ENCODE measurements around the gene SEC22A. TPM values are rescaled to one million over a fixed set of nuclear protein-coding genes. Genes with fewer than 3 reads are reported as not detected.

The SEC22A gene
- polyA plus RNA-seq, 3 donors = 24.9 to 27.0 (median 26.2) TPM

DNA sequence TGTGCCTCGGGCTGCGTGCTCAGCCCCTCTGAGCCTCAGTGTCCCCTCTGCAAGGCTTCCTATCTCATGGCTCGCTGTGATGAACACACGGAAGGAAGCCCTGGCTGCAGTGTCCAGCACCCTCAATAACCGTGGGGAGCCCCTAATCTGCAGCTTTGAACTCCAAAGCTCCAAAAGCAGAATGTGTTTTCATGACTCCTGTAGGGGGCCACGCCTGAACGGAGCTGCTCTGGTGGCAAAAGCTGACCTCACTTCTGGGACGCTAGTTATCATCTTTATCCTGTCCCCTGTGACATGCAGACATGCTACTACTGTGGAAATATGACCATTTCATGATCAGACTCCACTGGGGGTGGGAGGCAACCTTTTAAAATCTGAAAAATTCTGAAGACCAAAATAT, 98.8 kb downstream of the SEC22A start:
- DNase-seq (ENCODE audit: low read depth in 3 of 3, low spot score in 2 of 3) = no peak

DNA sequence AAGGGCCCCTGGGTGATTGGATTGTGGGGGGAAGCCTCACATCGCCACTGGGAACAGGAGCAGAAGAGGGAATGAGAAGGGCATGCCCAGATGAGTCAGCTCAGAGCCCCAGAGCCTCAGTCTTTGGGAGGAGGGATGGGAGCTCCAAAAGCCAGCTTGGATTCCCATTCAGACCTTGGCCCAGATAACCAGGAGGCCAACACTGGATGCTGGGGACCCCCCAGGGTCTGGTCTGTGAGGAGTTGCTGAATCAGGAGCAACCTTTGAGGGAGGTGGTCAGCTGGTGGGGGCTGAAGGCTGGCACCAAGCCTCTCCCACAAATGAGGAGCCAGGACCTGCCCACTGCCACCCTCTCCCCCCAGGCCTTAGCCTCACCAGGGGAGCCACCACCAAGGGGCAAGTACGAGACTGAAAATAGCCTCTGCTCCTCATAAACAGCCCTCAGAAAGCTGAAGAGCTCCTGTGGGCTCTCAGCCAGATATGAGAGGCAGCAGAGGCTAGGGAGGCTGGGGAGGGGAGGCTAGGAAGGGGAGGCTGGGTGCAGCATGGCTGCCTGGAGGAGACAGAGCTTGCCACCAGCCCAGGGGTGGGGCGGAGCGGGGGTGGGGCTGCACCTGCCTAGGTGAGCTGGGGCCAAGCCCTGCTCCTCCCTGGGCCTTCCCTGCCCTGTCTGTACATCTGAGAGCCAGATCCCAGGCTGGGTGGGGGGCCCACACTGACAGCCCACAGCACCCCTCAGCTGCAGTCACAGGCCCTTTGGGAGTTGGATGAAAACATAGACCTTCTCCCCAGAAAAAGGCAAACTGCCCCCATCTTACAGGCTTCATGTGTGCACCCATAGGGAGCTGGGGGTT, 99.8 kb downstream of the SEC22A start:
- no peak for DNase-seq (ENCODE audit: low read depth in 3 of 3, low spot score in 2 of 3)

- DNase-seq (ENCODE audit: low read depth in 3 of 3, low spot score in 2 of 3) = no peak
Observed at GRCh38 chr3:123302961-123303360, 101.2 kb downstream of the SEC22A start.

GRCh38 chr3:123303976-123304560, 102.3 kb downstream of the SEC22A start:
- no peak for DNase-seq (ENCODE audit: low read depth in 3 of 3, low spot score in 2 of 3)

DNA sequence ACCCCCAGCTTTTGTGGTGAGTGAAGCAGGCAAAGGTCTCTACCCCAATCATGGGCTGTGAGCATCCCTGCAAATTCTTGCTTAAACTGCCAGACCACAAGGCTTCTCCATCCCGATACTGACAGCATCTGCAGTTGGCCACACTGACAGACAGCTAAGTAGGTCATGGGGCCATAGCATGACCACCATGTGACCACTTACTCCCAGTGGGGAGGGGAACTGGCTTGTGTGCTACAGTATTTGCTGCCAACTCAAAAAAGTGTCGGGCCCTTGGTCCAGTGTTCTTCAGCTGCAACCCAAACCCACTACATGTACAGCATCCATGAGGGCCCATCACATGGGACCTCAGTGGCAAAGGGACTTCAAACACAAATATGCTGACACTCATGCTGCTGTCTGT, 103.4 kb downstream of the SEC22A start:
- DNase-seq (ENCODE audit: low read depth in 3 of 3, low spot score in 2 of 3) = no peak

GRCh38 chr3:123307064-123307463, 105.3 kb downstream of the SEC22A start:
- DNase-seq (ENCODE audit: low read depth in 3 of 3, low spot score in 2 of 3) = no peak

GRCh38 chr3:123310186-123310585, 108.4 kb downstream of the SEC22A start:
- no peak for DNase-seq (ENCODE audit: low read depth in 3 of 3, low spot score in 2 of 3)

DNA sequence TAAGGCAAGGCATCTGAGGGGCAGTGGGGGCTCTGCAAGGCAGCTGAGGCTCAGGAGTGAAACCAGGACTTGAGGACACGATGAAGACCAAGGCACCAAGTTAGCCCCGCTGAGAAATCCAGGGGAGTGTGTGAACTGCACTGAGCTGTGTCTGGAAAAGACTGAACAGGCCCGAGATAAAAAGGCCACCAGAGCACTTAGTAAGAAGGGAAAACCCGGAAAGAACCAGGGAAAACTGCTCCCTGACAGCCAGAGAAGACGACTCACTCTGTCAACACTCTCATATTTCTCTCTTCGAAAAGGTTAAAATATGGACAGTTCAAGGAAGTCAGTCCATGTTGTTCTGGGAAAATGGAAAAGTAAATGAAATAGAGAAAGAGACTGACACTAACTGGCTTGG, 109.0 kb downstream of the SEC22A start:
- DNase-seq (ENCODE audit: low read depth in 3 of 3, low spot score in 2 of 3) = no peak

DNA sequence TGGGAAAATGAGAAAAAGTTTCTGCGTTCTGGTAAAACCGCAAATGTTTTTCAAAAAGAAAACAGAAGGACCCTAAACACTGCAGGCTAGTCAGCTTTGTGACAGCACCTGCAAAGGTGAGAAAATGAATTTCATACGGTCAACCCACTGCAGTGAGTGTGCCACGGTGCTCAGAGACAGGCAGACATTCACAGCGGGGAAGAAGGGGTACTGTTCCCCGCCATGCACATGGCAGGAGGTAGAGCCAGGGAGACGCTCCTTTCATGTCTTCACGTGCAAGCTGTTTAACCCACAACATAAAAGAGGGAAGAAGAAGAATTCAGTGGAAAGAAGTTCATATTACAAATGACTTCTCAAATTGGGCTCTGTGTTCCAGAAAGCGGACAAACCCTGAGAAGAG, 109.5 kb downstream of the SEC22A start:
- no peak for DNase-seq (ENCODE audit: low read depth in 3 of 3, low spot score in 2 of 3)

DNA sequence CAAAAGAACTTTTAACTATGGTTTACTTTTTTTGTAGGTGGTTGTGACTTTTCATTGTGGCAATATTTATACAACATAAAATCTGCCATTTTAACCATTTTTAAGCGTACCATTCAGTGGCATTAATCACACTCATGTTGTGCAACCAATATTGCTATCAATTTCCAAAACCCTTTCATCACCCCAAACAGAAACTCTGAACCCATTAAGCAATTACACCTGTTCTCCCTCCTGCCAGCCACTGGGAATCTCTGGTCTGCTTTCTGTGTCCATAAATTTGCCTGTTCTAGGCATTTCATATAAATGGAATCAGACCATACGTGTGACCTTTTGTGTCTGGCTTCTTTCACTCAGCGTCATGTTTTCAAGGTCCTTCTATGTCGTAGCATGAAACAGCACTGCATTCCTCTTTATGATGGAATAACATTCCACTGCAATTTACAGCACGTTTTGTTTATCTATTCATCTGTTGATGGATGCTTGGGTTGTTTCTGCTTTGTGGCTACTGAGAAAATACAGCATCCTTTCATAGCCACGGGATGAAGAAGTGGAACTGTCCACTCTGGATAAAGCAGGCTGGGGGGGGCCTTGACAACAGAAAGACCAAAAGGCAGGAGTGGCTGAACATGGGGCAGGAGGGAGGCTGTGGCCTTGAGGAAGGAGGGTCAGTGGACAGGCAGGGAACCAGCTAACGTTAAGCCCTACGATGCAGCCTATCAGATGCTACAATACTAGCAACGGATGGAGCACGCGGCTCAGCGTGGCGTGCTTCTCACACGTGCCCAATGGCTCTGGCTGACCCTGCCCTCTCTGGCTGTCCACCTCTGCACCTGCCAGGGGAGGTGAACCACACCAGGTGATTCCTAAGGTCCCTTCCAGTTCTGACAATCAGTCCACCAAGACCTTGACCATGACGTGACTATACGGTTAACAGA, 110.9 kb downstream of the SEC22A start:
- no peak for DNase-seq (ENCODE audit: low read depth in 3 of 3, low spot score in 2 of 3)

GRCh38 chr3:123313889-123314288, 112.1 kb downstream of the SEC22A start:
- no peak for DNase-seq (ENCODE audit: low read depth in 3 of 3, low spot score in 2 of 3)

GRCh38 chr3:123314359-123315270, 112.9 kb downstream of the SEC22A start:
- DNase-seq (ENCODE audit: low read depth in 3 of 3, low spot score in 2 of 3) = no peak

GRCh38 chr3:123315271-123315595, 113.5 kb downstream of the SEC22A start:
- no peak for DNase-seq (ENCODE audit: low read depth in 3 of 3, low spot score in 2 of 3)

DNA sequence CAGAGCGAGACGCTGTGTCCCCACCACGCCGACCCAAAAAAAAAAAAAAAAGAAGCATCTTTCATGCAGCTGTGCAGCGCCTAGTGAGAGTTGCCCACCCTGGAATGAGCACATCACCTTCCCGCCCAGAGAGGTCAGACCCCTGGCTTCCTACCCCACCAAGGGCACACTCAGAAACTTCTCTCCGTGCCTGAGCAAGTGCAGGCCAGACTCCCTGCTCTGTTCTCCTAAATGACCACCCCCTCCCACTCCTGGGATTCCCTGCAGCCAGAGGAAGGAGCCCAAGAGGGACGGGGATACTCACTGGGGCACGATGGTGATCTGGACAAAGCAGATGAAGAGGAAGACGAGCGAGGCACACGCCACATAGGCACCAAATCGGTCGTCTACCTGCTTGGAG, 116.0 kb downstream of the SEC22A start:
- DNase-seq (ENCODE audit: low read depth in 3 of 3, low spot score in 2 of 3) = no peak

- DNase-seq (ENCODE audit: low read depth in 3 of 3, low spot score in 2 of 3) = no peak
Observed at GRCh38 chr3:123318374-123318773, 116.6 kb downstream of the SEC22A start.

- DNase-seq (ENCODE audit: low read depth in 3 of 3, low spot score in 2 of 3) = no peak
Observed at GRCh38 chr3:123319760-123320159, 118.0 kb downstream of the SEC22A start.

GRCh38 chr3:123320221-123320620, 118.5 kb downstream of the SEC22A start:
- DNase-seq (ENCODE audit: low read depth in 3 of 3, low spot score in 2 of 3) = no peak

GRCh38 chr3:123321806-123322205, 120.1 kb downstream of the SEC22A start:
- DNase-seq (ENCODE audit: low read depth in 3 of 3, low spot score in 2 of 3) = no peak

DNA sequence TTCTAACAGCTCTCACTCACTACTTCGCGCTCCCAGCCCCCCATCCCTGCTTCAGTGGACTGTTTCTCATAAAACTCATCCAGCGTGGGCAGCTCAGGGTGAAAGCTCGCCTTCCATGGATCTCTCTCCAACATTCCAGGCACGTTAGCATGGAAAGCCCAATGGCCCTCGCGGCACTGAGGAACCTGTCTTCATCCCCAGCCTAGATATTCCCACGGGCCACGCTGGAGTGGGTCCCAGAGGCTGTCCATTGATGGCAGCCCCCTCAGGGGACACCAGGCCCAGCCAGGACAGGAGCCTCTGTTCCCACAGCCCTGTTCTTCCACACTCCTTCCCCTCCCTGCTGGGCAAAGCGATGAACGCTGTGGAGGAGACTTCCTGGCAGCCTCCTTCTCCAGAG, 121.1 kb downstream of the SEC22A start:
- no peak for DNase-seq (ENCODE audit: low read depth in 3 of 3, low spot score in 2 of 3)
